Vagina (tissue), 2 donors: Measurements from ENCODE around the gene CCL13. TPM values are rescaled to one million over a fixed set of nuclear protein-coding genes. Genes with fewer than 3 reads are reported as not detected.

Source experiments
- DNase-seq, 2 donors: peaks; one replicate each; pipeline ENCODE4 v3.0.0-alpha.2; 2017; ENCODE audit errors: extremely low spot score in 2 of 2
- H3K27ac ChIP-seq: fragments of 200-600 bp; sonication (generic); one replicate; pipeline ENCODE4 v1.5.1; 2019
- H3K27me3 ChIP-seq: fragments of 200-600 bp; sonication (generic); one replicate; pipeline ENCODE4 v1.5.1; 2019
- H3K36me3 ChIP-seq, 2 donors: fragments of 200-600 bp; sonication (generic); one replicate each; pipeline ENCODE4 v1.5.1; 2017 to 2019
- H3K4me1 ChIP-seq: fragments of 200-600 bp; sonication (generic); one replicate; pipeline ENCODE4 v1.5.1; 2019
- H3K4me3 ChIP-seq, 2 donors: fragments of 200-600 bp; sonication (generic); 1 replicate in 1 of 2; 2 replicates in 1 of 2; pipeline ENCODE4 v1.5.1; 2016 to 2019
- H3K9me3 ChIP-seq: fragments of 200-600 bp; sonication (generic); one replicate; pipeline ENCODE4 v1.5.1; 2019
- POLR2A ChIP-seq, 2 donors: fragments of 450-650 bp; IDR thresholded peaks; one replicate each; pipeline ENCODE4 v1.6.1; 2017; ENCODE audit warnings: antibody characterized with exemption in 2 of 2, mild to moderate bottlenecking in 2 of 2, moderate library complexity in 2 of 2
- POLR2AphosphoS5 ChIP-seq, 2 donors: sonication (generic); formaldehyde crosslinking; IDR thresholded peaks; one replicate each; pipeline ENCODE4 v1.9.0; 2017; ENCODE audit warnings: antibody characterized with exemption in 2 of 2, mild to moderate bottlenecking in 2 of 2, low read depth in 1 of 2; ENCODE audit not compliant: insufficient read depth in 1 of 2
- intact Hi-C: fragments of 100-400 bp; cut with DNase I; formaldehyde crosslinking; loops from one replicate; pipeline ENCODE4 v1.15.1; 2023
- total RNA-seq: library from RNA; depleted of rRNA; stranded (reverse); fragments of >200 nt; gene quantifications from one replicate; pipeline ENCODE4 v1.2.3, GENCODE V29; 2016
- TF ChIP-seq, protein P1 (sequence below), 3 experiments: fragments of 450-650 bp in 2 of 3; fragments of 200-600 bp in 1 of 3; sonication (generic) in 1 of 3; IDR thresholded peaks; one replicate each; pipeline ENCODE4 v1.5.1; 2017 to 2019; ENCODE audit warnings: antibody characterized with exemption in 3 of 3, mild to moderate bottlenecking in 2 of 3, moderate library complexity in 2 of 3

CCL13 gene
- total RNA-seq, 1 donor from 2014 or later, result 2.2 TPM

DNA sequence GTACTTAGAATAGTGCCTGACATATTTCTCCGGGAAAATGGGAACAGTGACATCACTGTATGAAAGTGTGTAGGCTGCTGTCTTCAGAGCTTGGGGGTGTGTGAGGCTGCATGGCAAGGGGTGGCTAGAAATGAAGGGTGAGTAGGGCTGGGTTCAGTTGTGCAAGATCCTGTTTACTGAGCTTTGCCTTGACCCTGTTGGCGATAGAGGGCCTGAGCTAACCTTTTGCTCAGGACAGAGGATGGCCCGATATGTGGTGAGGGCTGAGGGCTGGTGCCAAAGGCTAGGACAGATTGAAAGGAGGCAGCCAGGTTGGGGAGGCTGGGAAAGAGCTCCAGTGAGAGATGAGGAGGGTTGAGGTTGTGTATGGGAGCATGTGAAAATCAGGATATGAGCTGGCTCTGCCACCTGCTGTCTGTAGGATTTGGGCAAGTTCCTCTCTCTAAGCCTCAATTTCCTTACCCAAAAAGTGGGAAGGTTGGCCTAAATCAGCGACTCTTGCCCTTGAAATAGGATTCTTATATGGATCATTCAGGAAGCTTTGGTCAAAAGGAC lies 12.7 kb downstream of the CCL13 start:
- no peaks in the 10 kb centered on the region for H3K27me3 ChIP-seq
- DNase-seq, result no peak
- intact Hi-C loops, result no loop called here

DNA sequence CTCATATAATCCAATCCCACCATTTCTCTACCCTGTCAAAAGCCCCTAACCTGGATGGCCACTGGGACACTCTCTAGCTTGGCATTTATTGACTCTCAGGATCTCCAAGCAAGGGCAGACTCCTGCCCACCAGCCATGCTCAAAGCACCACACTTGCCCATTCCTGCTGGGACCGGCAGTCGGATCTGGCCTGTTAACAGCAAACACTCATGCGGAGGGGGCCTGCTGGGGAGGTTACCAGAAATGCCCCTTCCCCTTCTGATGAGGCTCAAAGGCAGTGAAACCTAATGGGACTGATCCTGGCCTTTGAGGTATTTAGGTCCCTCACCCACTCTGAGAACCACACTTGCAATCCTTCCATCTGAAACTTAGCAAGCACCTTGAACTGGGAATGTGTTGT lies 13.3 kb downstream of the CCL13 start:
- TF ChIP-seq POLR2A (IDR thresholded peaks at IDR 0.05) (no peak), POLR2AphosphoS5 (IDR thresholded peaks at IDR 0.05; ENCODE audit: insufficient read depth in 1 of 2, low read depth in 1 of 2) (no peak)
- Histone ChIP-seq H3K27ac (no peak overlapping the region), H3K36me3 (no peaks in the 10 kb centered on the region), H3K4me1 (no peaks in the 10 kb centered on the region), H3K27me3 (no peaks in the 10 kb centered on the region), H3K4me3 (no peak overlapping the region), H3K9me3 (no peaks in the 10 kb centered on the region)
- intact Hi-C loops, result no loop called here
- no peak for DNase-seq

More for the DNA sequence above, 12.7 kb downstream of the CCL13 start:
- Histone ChIP-seq H3K27ac (no peak overlapping the region), H3K36me3 (no peaks in the 10 kb centered on the region), H3K9me3 (no peaks in the 10 kb centered on the region), H3K4me1 (no peaks in the 10 kb centered on the region), H3K4me3 (no peak overlapping the region)
- no peak for TF ChIP-seq POLR2A (IDR thresholded peaks at IDR 0.05)
- TF ChIP-seq POLR2AphosphoS5 (IDR thresholded peaks at IDR 0.05; ENCODE audit: insufficient read depth in 1 of 2, low read depth in 1 of 2), result no peak
- TF ChIP-seq, protein P1, sequence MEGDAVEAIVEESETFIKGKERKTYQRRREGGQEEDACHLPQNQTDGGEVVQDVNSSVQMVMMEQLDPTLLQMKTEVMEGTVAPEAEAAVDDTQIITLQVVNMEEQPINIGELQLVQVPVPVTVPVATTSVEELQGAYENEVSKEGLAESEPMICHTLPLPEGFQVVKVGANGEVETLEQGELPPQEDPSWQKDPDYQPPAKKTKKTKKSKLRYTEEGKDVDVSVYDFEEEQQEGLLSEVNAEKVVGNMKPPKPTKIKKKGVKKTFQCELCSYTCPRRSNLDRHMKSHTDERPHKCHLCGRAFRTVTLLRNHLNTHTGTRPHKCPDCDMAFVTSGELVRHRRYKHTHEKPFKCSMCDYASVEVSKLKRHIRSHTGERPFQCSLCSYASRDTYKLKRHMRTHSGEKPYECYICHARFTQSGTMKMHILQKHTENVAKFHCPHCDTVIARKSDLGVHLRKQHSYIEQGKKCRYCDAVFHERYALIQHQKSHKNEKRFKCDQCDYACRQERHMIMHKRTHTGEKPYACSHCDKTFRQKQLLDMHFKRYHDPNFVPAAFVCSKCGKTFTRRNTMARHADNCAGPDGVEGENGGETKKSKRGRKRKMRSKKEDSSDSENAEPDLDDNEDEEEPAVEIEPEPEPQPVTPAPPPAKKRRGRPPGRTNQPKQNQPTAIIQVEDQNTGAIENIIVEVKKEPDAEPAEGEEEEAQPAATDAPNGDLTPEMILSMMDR (IDR thresholded peaks at IDR 0.05), result no peak

DNA sequence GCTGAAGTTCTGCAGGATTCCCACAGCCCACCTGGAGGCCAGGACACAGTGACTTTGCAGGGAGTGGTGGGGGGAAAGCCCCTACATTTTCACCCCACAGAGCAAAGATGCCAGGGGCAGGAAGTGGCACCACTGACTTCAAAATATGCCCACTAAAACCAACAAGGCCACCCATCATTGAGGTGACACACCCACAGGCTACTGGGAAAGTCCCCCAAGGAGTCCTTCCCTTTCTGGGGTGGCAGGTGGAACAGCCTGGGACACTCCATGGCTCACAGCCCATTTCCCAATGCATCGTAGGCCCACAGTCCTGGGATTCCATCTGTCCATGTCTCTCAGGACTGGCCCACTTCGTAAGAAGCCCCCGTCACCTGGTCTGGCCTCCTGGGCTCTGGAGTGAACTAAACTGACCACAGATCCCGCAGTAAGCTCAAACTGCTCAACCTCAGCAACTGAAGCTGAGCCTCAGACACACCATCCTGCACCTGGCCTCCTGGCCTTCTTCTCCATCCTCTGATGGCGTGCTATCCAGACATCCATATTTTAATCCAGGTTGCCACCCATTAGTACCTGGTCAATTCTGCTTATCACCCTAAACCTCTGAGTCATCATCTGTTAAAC lies 14.2 kb downstream of the CCL13 start:
- Histone ChIP-seq H3K27ac (no peak overlapping the region), H3K36me3 (no peaks in the 10 kb centered on the region), H3K4me1 (no peaks in the 10 kb centered on the region), H3K9me3 (no peaks in the 10 kb centered on the region), H3K4me3 (no peak overlapping the region), H3K27me3 (no peaks in the 10 kb centered on the region)
- DNase-seq, result peak in 1 of 2 donors; percentile 58
- intact Hi-C loops, result no loop called here
- TF ChIP-seq POLR2AphosphoS5 (IDR thresholded peaks at IDR 0.05; ENCODE audit: insufficient read depth in 1 of 2, low read depth in 1 of 2), result no peak
- TF ChIP-seq, protein P1 (IDR thresholded peaks at IDR 0.05), result no peak
- no peak for TF ChIP-seq POLR2A (IDR thresholded peaks at IDR 0.05)

- Histone ChIP-seq H3K9me3 (no peaks in the 10 kb centered on the region), H3K4me1 (no peaks in the 10 kb centered on the region), H3K4me3 (no peak overlapping the region), H3K36me3 (no peaks in the 10 kb centered on the region), H3K27me3 (no peaks in the 10 kb centered on the region), H3K27ac (no peak overlapping the region)
- peak in 1 of 2 donors; percentile 62 for DNase-seq
- TF ChIP-seq, protein P1 (IDR thresholded peaks at IDR 0.05), result no peak
- no peak for TF ChIP-seq POLR2AphosphoS5 (IDR thresholded peaks at IDR 0.05; ENCODE audit: insufficient read depth in 1 of 2, low read depth in 1 of 2)
- no peak for TF ChIP-seq POLR2A (IDR thresholded peaks at IDR 0.05)
- intact Hi-C loops, result no loop called here
These were observed 14.7 kb downstream of the CCL13 start for GRCh38 chr17:34370997-34371395.

- H3K36me3 ChIP-seq, result no peaks in the 10 kb centered on the region
- no peak overlapping the region for H3K27ac ChIP-seq
- no peaks in the 10 kb centered on the region for H3K4me1 ChIP-seq
- TF ChIP-seq, protein P1 (IDR thresholded peaks at IDR 0.05), result no peak
- TF ChIP-seq POLR2AphosphoS5 (IDR thresholded peaks at IDR 0.05; ENCODE audit: insufficient read depth in 1 of 2, low read depth in 1 of 2) (no peak), POLR2A (IDR thresholded peaks at IDR 0.05) (no peak)
- no peaks in the 10 kb centered on the region for H3K27me3 ChIP-seq
- no peak overlapping the region for H3K4me3 ChIP-seq
- intact Hi-C loops, result no loop called here
- DNase-seq, result no peak
- H3K9me3 ChIP-seq, result no peaks in the 10 kb centered on the region
These were observed 15.3 kb downstream of the CCL13 start for GRCh38 chr17:34371405-34372100.
